CD4-positive, alpha-beta T cell treated with Interferon gamma for 1 hour (primary cell): Measurements from ENCODE around the gene PMP22.
"Not testable (repeated sequence)": the region's sequence is repeated elsewhere in the genome, so short reads cannot be mapped to it uniquely, and the experiment has no call there.

Experiments used
- DNase-seq: peaks from one replicate; pipeline ENCODE4 v3.0.0-alpha.2; 2020

The PMP22 gene

GRCh38 chr17:15200574-15200973 is 64.6 kb downstream of the PMP22 start:
- not testable (repeated sequence) for DNase-seq

DNA sequence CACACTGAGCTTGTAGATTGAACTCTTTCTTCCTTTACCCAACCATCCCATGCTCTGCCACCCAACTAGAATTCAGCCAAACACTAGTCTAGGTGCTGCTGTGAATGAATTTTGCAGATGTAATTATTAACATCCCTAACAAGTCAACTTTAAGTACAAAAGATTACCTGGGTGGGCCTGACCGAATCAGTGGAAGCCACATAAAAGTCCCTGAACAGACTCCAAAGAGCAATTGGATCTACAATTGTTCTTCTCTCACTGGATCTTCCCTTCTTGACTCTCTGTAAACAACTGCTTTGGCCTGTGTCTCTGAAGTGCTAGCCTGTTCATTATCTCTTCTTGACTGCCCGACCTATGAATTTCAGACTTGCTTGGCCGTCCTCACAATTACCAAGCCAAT is 67.9 kb downstream of the PMP22 start:
- DNase-seq: no peak

GRCh38 chr17:15194859-15195277 is 70.3 kb downstream of the PMP22 start:
- no peak for DNase-seq

DNA sequence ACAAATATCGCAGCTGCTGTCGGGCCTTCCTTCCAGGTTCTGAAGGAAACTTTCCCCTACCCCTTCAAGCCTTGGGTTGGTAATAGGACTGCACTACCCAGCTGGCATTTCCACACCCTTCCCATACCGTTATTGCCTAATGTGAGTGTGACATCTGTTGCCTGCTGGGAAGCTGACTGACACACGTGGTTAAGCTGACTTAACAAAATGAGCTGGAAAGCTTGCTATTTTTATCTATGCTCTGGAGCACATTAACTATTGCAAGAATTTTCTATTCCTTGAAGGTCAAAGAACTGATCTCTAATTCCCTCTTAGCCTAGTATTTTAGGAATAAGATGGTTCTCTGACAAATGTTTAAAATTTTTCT is 79.5 kb downstream of the PMP22 start:
- DNase-seq: no peak

DNA sequence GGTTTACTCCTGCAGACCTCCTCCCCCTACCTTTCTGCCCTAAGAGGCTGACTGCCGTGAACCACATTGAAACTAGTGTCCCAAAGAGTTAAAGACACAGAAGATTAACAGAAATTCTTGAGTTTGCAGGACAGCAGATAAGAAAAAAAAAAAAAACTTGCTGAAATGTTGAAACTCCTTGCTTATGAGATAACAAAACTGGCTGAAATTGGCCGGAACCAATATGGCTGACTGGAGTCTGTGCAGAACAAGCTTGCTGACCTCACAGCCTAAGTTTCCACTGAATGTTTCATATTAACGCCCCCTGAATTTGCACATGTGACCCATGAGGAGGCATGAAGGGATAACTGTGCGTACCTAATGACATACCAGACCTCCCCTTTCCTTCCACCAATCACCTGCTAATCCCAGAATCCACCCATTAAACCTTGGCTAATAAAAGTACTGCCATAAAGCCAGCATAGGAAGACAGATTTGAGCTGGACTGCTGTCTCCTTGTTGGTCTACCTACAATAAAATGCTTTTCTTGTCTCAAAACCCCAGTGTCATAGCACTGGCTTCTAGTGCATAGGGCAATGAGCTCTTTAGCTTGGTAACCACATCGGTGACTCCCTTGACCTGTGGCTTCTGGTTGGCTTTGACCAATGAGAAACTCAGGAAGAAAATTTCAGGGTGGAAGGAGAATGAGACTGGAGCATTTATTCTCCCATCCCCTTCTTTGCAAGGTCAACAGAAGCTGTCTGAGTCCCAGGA is 80.1 kb downstream of the PMP22 start:
- DNase-seq: no peak

DNA sequence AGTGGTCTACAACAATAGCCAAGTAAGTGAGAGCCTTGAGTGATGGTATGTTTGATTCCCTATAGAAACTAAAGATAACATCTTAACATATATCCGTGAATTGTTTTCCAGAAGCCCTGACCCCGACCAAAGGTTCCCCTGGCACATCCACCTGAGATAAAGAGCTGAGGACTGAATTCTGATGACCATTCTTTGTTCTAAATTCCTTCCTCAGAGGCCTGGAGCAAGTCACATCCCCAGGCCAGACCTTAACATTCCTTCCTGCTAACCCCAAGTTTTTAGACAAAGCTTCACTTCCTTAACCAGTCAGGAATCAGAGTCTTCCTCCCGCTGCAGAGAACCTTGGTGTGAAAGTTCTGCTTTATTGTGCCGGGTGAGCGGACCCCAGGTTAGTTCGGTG is 83.3 kb downstream of the PMP22 start:
- no peak for DNase-seq

- no peak for DNase-seq
Observed at GRCh38 chr17:15181333-15181732, 83.8 kb downstream of the PMP22 start.

- no peak for DNase-seq
Observed at GRCh38 chr17:15180121-15180561, 85.0 kb downstream of the PMP22 start.
